ENCODE results near the gene CXCL11. TPM values are rescaled to one million over a fixed set of nuclear protein-coding genes. Genes with fewer than 3 reads are reported as not detected.

The CXCL11 gene
- total RNA-seq, 1 experiment from 2014 or later: not detected

DNA sequence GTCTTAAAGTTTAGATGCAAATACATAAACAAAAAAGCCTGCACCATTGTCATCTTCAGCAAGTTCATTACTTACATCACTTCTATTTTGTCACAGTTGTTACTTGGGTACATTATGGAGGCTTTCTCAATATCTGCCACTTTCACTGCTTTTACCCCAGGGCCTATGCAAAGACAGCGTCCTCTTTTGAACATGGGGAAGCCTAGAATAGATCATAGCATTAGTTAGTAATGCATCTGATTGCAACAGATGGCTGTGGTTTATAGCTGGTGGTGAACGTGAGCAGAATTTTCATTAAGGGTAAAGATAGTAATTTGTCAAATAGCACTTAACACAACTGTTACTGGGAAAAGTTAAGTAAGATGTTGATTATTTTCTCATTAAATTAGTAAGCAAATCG, 729 bp downstream of the CXCL11 start:
- no peaks in the 10 kb centered on the region for H3K9me3 ChIP-seq
- CTCF ChIA-PET: no interaction called here
- H3K36me3 ChIP-seq (ENCODE audit: control insufficient read depth, insufficient read depth, low read length): no peaks in the 10 kb centered on the region
- intact Hi-C loops (cut with micrococcal nuclease; ENCODE audit: unreplicated experiment): no loop called here
- no peaks in the 10 kb centered on the region for H3K4me1 Mint-ChIP-seq (ENCODE audit: low read depth, unreplicated experiment)
- no peaks in the 10 kb centered on the region for H3K27me3 Mint-ChIP-seq (ENCODE audit: insufficient read depth, unreplicated experiment)
- no TSS peak for BruUV-seq (replicated peaks)
- no peaks in the 10 kb centered on the region for H3K36me3 Mint-ChIP-seq (ENCODE audit: insufficient read depth, unreplicated experiment)
- no peaks in the 10 kb centered on the region for H3K4me1 ChIP-seq
- H3K4me3 ChIP-seq (ENCODE audit: low read depth, low read length): no peak overlapping the region
- H3K4me3 Mint-ChIP-seq (ENCODE audit: unreplicated experiment): no peak overlapping the region
- no peak overlapping the region for H3K27ac Mint-ChIP-seq (ENCODE audit: unreplicated experiment)
- no peaks in the 10 kb centered on the region for H3K27me3 ChIP-seq (replicated peaks; ENCODE audit: control insufficient read depth, insufficient read depth, low read length)
- POLR2A ChIA-PET: no interaction called here
- no peak for DNase-seq
- TF ChIP-seq CTCF (IDR thresholded peaks at IDR 0.05; ENCODE audit: insufficient read depth in 1 of 2, low read depth in 1 of 2, low read length in 1 of 2, severe bottlenecking in 1 of 2, unreplicated experiment in 1 of 2): no peak
- H3K9me3 Mint-ChIP-seq (ENCODE audit: unreplicated experiment): no peaks in the 10 kb centered on the region

DNA sequence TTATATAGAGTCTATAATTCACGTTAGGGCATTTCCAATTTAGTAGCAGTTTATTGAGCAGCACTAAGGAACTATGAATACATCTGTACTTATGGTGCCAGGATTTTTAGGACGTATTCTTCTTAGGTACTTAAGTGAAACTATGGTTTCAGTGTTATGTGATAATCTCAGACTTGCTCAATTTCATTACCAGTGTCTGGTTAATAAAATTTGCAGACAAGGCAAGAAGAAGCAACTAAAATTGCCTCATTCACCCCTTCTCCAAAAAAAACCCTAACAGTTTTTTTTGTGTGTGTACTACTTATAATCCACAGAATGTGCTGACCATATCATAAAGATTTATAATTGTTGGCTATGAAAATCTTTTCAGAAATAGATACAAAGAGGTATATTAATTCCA, 6.6 kb downstream of the CXCL11 start:
- intact Hi-C loops (cut with micrococcal nuclease; ENCODE audit: unreplicated experiment): no loop called here
- H3K4me3 Mint-ChIP-seq (ENCODE audit: unreplicated experiment): no peak overlapping the region
- H3K27ac Mint-ChIP-seq (ENCODE audit: unreplicated experiment): no peak overlapping the region
- no peaks in the 10 kb centered on the region for H3K36me3 ChIP-seq (ENCODE audit: control insufficient read depth, insufficient read depth, low read length)
- no peaks in the 10 kb centered on the region for H3K9me3 Mint-ChIP-seq (ENCODE audit: unreplicated experiment)
- no peaks in the 10 kb centered on the region for H3K4me1 ChIP-seq
- ChIA-PET CTCF (no interaction called here), POLR2A (interaction anchor here (0.6 kb wide), 1 partner anchor 428 kb away, joined by 3 read pairs; no protein-coding TSS in a partner anchor)
- no peaks in the 10 kb centered on the region for H3K9me3 ChIP-seq
- no peaks in the 10 kb centered on the region for H3K36me3 Mint-ChIP-seq (ENCODE audit: insufficient read depth, unreplicated experiment)
- H3K4me3 ChIP-seq (ENCODE audit: low read depth, low read length): no peak overlapping the region
- no TSS peak for BruUV-seq (replicated peaks)
- H3K27me3 Mint-ChIP-seq (ENCODE audit: insufficient read depth, unreplicated experiment): no peaks in the 10 kb centered on the region
- DNase-seq: no peak
- no peak for TF ChIP-seq CTCF (IDR thresholded peaks at IDR 0.05; ENCODE audit: insufficient read depth in 1 of 2, low read depth in 1 of 2, low read length in 1 of 2, severe bottlenecking in 1 of 2, unreplicated experiment in 1 of 2)
- no peaks in the 10 kb centered on the region for H3K27me3 ChIP-seq (replicated peaks; ENCODE audit: control insufficient read depth, insufficient read depth, low read length)
- H3K4me1 Mint-ChIP-seq (ENCODE audit: low read depth, unreplicated experiment): no peaks in the 10 kb centered on the region

DNA sequence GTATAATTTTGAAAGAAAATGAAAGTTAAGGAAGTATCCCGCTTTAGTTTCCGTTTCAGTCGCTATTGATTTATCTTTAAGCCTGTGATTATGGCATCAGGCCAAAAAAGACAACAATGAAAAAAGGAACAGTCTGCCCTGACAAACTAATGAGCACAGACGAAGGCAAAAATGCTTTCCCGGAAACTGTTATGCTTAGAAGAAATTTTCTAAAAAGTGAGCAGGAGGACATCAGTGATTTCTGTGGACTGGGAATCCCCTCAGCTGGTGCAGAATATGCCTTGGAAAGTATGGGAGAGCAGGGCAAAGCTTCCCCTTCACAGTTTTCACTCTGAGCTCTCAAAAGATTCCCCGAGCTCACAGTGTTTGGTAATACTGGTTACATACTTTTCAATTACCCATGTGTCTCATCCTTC, 7.5 kb downstream of the CXCL11 start:
- no peaks in the 10 kb centered on the region for H3K9me3 Mint-ChIP-seq (ENCODE audit: unreplicated experiment)
- H3K36me3 Mint-ChIP-seq (ENCODE audit: insufficient read depth, unreplicated experiment): no peaks in the 10 kb centered on the region
- Histone ChIP-seq H3K9me3 (no peaks in the 10 kb centered on the region), H3K4me1 (no peaks in the 10 kb centered on the region), H3K27me3 (replicated peaks; ENCODE audit: control insufficient read depth, insufficient read depth, low read length) (no peaks in the 10 kb centered on the region), H3K4me3 (ENCODE audit: low read depth, low read length) (no peak overlapping the region), H3K36me3 (ENCODE audit: control insufficient read depth, insufficient read depth, low read length) (no peaks in the 10 kb centered on the region)
- no peak overlapping the region for H3K4me3 Mint-ChIP-seq (ENCODE audit: unreplicated experiment)
- POLR2A ChIA-PET: no interaction called here
- CTCF ChIA-PET: interaction anchor here (1.0 kb wide), 1 partner anchor 10 kb away, joined by 3 read pairs; no protein-coding TSS in a partner anchor
- BruUV-seq (replicated peaks): no TSS peak
- H3K4me1 Mint-ChIP-seq (ENCODE audit: low read depth, unreplicated experiment): no peaks in the 10 kb centered on the region
- no peak for DNase-seq
- no peak overlapping the region for H3K27ac Mint-ChIP-seq (ENCODE audit: unreplicated experiment)
- no peaks in the 10 kb centered on the region for H3K27me3 Mint-ChIP-seq (ENCODE audit: insufficient read depth, unreplicated experiment)
- no peak for TF ChIP-seq CTCF (IDR thresholded peaks at IDR 0.05; ENCODE audit: insufficient read depth in 1 of 2, low read depth in 1 of 2, low read length in 1 of 2, severe bottlenecking in 1 of 2, unreplicated experiment in 1 of 2)
- intact Hi-C loops (cut with micrococcal nuclease; ENCODE audit: unreplicated experiment): no loop called here

Data from Caco-2 (cell line).